Measurements from ENCODE around the gene MFRP.
A peak's percentile ranks its signal among the peaks of the same experiment; 100 is the strongest.

MFRP gene

GRCh38 chr11:119335655-119336543 is 10.6 kb downstream of the MFRP start:
- DNase-seq: no peak

- no peak for DNase-seq
These were observed 11.3 kb downstream of the MFRP start for GRCh38 chr11:119335091-119335654.

- DNase-seq: peak; percentile 95
These were observed 12.2 kb downstream of the MFRP start, which contains the start of gene RNF26 for GRCh38 chr11:119334174-119334930. Gene RNF26, plus strand, starts transcription at chr11:119334527. Its CDS starts 596 bp downstream, at chr11:119335123.

- no peak for DNase-seq
These were observed 14.3 kb downstream of the MFRP start for GRCh38 chr11:119332111-119332765.

- DNase-seq: no peak
These were observed 16.3 kb downstream of the MFRP start for GRCh38 chr11:119330237-119330636.

- no peak for DNase-seq
These were observed 17.2 kb downstream of the MFRP start for GRCh38 chr11:119329320-119329719.

GRCh38 chr11:119324189-119324588 is 22.3 kb downstream of the MFRP start:
- DNase-seq: no peak

GRCh38 chr11:119323532-119324033 is 22.9 kb downstream of the MFRP start:
- DNase-seq: peak; percentile 79

- no peak for DNase-seq
These were observed 23.5 kb downstream of the MFRP start for GRCh38 chr11:119322921-119323531.

GRCh38 chr11:119322360-119322739 is 24.2 kb downstream of the MFRP start:
- DNase-seq: no peak

GRCh38 chr11:119320776-119321524 is 25.6 kb downstream of the MFRP start:
- DNase-seq: peak; percentile 50

GRCh38 chr11:119320240-119320775 is 26.2 kb downstream of the MFRP start:
- no peak for DNase-seq

GRCh38 chr11:119319700-119320239 is 26.7 kb downstream of the MFRP start:
- no peak for DNase-seq

GRCh38 chr11:119319136-119319699 is 27.3 kb downstream of the MFRP start:
- no peak for DNase-seq

- DNase-seq: no peak
These were observed 28.0 kb downstream of the MFRP start for GRCh38 chr11:119318240-119319135.

- no peak for DNase-seq
These were observed 28.8 kb downstream of the MFRP start for GRCh38 chr11:119317592-119318239.

GRCh38 chr11:119316729-119317591 is 29.5 kb downstream of the MFRP start, which contains the start of gene MCAM:
Gene MCAM, minus strand, starts transcription at chr11:119317130. Its CDS starts 29 bp downstream, at chr11:119317101.
- no peak for DNase-seq
